Measurements from ENCODE around the gene RHBDL2. TPM values are rescaled to one million over a fixed set of nuclear protein-coding genes. Genes with fewer than 3 reads are reported as not detected.
A peak's percentile ranks its signal among the peaks of the same experiment; 100 is the strongest.
"Not testable (repeated sequence)": the region's sequence is repeated elsewhere in the genome, so short reads cannot be mapped to it uniquely, and the experiment has no call there.

Gene RHBDL2, protein sequence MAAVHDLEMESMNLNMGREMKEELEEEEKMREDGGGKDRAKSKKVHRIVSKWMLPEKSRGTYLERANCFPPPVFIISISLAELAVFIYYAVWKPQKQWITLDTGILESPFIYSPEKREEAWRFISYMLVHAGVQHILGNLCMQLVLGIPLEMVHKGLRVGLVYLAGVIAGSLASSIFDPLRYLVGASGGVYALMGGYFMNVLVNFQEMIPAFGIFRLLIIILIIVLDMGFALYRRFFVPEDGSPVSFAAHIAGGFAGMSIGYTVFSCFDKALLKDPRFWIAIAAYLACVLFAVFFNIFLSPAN
- total RNA-seq (2021; fragmentation: NEBNext Ultra II Directional; extraction: Animal tissue kit (Norgen Biotek cat#: 25700)): 1 to 10 TPM in 2 of 6 experiments, under 1 TPM in 4; 0.11 to 1.2 (median 0.51) TPM
- long read RNA-seq, partial matches to known transcripts: 2 of 4 reads
- long read RNA-seq, other reads (novel, unspliced or antisense): 2 of 4 reads

DNA sequence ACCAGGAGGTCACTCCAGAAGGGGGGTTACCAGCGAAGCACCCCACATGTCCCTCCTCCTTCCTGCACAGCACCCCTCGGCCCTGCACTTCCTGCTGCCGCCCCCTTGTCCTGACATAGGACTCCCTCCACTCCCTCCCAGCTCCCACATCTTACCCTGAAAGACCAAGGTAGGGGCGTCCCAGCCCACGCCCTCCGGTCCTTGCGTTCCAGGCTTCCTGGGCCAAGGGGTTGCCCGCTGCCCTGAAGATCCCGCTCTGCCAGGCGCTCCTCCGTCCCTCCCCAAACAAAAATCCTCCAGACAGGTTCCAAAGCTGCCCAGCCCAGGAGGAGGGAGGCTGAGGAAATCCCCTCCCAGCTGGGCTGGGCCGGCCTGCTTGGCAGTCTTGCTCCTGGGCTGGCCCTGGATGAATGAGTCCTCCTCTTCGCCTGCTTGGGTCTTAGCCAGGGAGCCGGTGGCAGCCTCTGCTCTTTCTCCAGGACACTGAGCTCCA is at the start of gene RHBDL2:
Gene RHBDL2, minus strand, starts transcription at position 304 of the 493 bp plus-strand sequence. CDS start 22,618 bp downstream, outside the sequence.
- Mint-ChIP-seq H3K4me1 (ENCODE audit: low read depth) (peaks cover 15% of the 10 kb centered on the region), H3K27ac (peak within 1 kb of the TSS; percentile 25; the same call in 1 of the 2 replicates), H3K36me3 (ENCODE audit: low read depth) (no peaks in the 10 kb centered on the region), H3K27me3 (ENCODE audit: insufficient read depth) (peaks cover 4% of the 10 kb centered on the region), H3K9me3 (no peaks in the 10 kb centered on the region), H3K4me3 (peak within 1 kb of the TSS; percentile 91)
- TF ChIP-seq, protein P1, sequence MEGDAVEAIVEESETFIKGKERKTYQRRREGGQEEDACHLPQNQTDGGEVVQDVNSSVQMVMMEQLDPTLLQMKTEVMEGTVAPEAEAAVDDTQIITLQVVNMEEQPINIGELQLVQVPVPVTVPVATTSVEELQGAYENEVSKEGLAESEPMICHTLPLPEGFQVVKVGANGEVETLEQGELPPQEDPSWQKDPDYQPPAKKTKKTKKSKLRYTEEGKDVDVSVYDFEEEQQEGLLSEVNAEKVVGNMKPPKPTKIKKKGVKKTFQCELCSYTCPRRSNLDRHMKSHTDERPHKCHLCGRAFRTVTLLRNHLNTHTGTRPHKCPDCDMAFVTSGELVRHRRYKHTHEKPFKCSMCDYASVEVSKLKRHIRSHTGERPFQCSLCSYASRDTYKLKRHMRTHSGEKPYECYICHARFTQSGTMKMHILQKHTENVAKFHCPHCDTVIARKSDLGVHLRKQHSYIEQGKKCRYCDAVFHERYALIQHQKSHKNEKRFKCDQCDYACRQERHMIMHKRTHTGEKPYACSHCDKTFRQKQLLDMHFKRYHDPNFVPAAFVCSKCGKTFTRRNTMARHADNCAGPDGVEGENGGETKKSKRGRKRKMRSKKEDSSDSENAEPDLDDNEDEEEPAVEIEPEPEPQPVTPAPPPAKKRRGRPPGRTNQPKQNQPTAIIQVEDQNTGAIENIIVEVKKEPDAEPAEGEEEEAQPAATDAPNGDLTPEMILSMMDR (IDR thresholded peaks at IDR 0.05): no peak
- peak; percentile 25 for DNase-seq

DNA sequence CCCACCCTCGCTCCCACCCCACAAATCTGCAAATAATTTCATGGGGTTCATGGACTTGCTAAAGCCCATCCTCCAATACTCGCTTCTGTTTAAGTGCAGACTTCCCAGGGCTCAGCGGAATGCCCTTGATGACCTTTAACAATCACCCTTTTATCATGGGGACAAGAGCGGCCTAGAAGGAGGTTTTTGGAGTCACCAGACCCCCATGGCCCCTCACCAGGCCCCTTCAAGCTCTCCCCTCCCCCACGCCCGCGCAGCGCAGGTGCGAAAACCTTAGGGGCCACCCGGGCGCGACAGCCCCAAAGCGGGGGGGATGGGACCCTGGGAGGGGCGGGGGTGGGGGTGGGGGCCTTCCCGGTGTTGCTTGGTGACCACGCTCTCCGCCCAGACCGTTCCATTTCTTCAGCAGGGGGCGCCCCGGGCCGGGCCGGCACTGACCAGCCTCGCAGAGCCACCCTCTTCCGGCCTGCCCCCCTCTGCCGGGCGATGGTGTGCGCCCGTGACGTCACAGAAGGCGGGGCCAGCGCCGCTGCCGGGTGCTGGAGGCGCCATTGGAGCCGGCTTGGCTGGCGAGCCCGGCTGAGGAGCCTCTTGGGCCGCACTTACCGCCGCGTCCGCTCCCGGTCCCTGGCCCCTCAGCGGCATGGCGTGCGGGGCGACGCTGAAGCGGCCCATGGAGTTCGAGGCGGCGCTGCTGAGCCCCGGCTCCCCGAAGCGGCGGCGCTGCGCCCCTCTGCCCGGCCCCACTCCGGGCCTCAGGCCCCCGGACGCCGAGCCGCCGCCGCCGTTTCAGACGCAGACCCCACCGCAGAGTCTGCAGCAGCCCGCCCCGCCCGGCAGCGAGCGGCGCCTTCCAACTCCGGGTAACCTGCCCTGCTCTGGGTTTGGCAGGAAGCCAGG is 49.4 kb upstream of the RHBDL2 start, which contains the start of gene AKIRIN1:
Gene AKIRIN1, plus strand, starts transcription at position 539 of the 900 bp plus-strand sequence. Its CDS starts 105 bp downstream, at position 644.
- no peaks in the 10 kb centered on the region; the same call in 1 of the 2 replicates for H3K27me3 Mint-ChIP-seq (ENCODE audit: insufficient read depth)
- H3K27ac Mint-ChIP-seq: peak within 1 kb of the TSS; percentile 78
- TF ChIP-seq, protein P1 (IDR thresholded peaks at IDR 0.05): peak; percentile 77
- peak within 1 kb of the TSS; percentile 91 for H3K4me3 Mint-ChIP-seq
- peaks cover 26% of the 10 kb centered on the region for H3K36me3 Mint-ChIP-seq (ENCODE audit: low read depth)
- peak; percentile 98 for DNase-seq
- no peaks in the 10 kb centered on the region for H3K9me3 Mint-ChIP-seq
- H3K4me1 Mint-ChIP-seq (ENCODE audit: low read depth): peaks cover 53% of the 10 kb centered on the region

DNA sequence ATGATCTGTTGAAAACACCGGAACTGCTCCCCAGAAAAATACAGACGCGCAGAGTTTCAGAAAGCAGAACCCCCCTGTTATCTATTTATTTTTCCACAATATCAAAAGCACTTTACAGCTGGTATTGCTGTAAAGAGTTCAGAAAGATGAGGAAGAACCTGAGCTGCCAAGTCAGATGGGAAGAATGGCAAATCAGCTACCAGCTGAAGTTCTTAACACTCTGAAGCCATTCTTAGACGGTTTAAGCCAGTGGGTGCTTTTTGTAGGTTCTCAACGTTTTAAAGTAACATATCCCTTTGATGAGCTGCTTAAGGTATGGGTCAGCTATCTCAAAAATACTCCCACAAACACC is 48.7 kb upstream of the RHBDL2 start:
- H3K36me3 Mint-ChIP-seq (ENCODE audit: low read depth): peaks cover 23% of the 10 kb centered on the region
- H3K9me3 Mint-ChIP-seq: no peaks in the 10 kb centered on the region
- peak overlapping the region; percentile 78 for H3K4me3 Mint-ChIP-seq
- peaks cover 56% of the 10 kb centered on the region for H3K4me1 Mint-ChIP-seq (ENCODE audit: low read depth)
- H3K27ac Mint-ChIP-seq: peak overlapping the region; percentile 78
- TF ChIP-seq, protein P1 (IDR thresholded peaks at IDR 0.05): no peak
- no peaks in the 10 kb centered on the region; the same call in 1 of the 2 replicates for H3K27me3 Mint-ChIP-seq (ENCODE audit: insufficient read depth)
- peak; percentile 18 for DNase-seq

DNA sequence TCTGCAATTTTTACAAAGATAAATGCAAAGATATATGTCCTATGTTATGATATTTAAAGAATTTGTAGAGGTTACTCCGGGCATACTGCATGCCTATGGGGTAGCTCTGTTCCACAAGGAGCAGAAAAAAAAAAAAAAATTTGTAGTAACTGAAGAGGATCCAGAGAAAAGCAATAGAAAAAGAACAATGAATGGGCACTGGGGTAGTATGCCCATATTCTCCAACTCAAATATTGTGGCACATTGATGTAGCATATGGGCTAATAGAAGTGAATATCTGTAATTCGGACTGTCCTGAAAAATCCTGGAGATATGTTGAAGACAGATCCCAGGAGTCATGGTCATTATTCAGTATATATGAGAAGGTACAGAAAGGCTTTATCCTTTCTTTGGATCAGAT is 48.3 kb upstream of the RHBDL2 start:
- TF ChIP-seq, protein P1 (IDR thresholded peaks at IDR 0.05): no peak
- H3K27ac Mint-ChIP-seq: peak overlapping the region; percentile 78
- peaks cover 55% of the 10 kb centered on the region for H3K4me1 Mint-ChIP-seq (ENCODE audit: low read depth)
- no peaks in the 10 kb centered on the region; the same call in 1 of the 2 replicates for H3K27me3 Mint-ChIP-seq (ENCODE audit: insufficient read depth)
- H3K36me3 Mint-ChIP-seq (ENCODE audit: low read depth): peaks cover 19% of the 10 kb centered on the region
- peak overlapping the region; percentile 78 for H3K4me3 Mint-ChIP-seq
- H3K9me3 Mint-ChIP-seq: no peaks in the 10 kb centered on the region
- no peak for DNase-seq

DNA sequence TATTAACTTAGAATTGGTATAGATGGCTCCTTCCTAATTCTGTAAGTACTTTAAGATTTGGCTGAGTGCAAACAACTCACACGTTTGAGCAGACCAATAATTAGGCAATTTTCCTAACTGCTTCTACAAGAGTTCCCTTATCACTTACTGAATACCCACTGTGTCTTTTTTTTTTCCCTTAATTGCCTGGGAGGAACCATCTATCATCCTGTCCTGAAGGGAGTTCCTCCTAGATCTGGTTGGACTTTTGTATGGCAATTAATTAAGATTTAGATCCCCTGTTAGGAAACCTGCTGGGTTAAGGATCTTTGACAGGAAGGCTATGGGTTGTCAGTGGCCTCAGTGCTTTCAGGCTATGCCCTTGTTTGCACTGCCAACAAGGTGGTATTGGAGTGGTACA is 37.8 kb upstream of the RHBDL2 start:
- H3K4me3 Mint-ChIP-seq; H3K36me3 Mint-ChIP-seq (ENCODE audit: low read depth); H3K27ac Mint-ChIP-seq; H3K9me3 Mint-ChIP-seq; H3K27me3 Mint-ChIP-seq (ENCODE audit: insufficient read depth); H3K4me1 Mint-ChIP-seq (ENCODE audit: low read depth); DNase-seq: not testable (repeated sequence)

DNA sequence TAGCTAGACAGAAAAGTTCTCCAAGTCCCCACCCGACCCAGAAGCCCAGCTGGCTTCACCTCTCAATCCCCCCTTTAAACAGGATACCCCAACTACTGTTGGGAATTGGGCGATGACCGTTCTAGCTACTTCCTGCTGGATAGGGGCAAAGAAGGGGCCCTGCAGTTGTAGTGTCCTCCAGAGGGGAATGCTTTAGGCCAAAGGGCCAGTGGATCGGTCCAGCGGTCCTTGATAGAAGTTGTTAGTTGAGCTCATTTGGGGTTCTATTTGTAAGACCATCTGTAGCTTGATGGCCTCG is 36.6 kb upstream of the RHBDL2 start:
- not testable (repeated sequence) for H3K9me3 Mint-ChIP-seq; H3K27me3 Mint-ChIP-seq (ENCODE audit: insufficient read depth); H3K4me3 Mint-ChIP-seq; H3K4me1 Mint-ChIP-seq (ENCODE audit: low read depth); DNase-seq; H3K36me3 Mint-ChIP-seq (ENCODE audit: low read depth); H3K27ac Mint-ChIP-seq

DNA sequence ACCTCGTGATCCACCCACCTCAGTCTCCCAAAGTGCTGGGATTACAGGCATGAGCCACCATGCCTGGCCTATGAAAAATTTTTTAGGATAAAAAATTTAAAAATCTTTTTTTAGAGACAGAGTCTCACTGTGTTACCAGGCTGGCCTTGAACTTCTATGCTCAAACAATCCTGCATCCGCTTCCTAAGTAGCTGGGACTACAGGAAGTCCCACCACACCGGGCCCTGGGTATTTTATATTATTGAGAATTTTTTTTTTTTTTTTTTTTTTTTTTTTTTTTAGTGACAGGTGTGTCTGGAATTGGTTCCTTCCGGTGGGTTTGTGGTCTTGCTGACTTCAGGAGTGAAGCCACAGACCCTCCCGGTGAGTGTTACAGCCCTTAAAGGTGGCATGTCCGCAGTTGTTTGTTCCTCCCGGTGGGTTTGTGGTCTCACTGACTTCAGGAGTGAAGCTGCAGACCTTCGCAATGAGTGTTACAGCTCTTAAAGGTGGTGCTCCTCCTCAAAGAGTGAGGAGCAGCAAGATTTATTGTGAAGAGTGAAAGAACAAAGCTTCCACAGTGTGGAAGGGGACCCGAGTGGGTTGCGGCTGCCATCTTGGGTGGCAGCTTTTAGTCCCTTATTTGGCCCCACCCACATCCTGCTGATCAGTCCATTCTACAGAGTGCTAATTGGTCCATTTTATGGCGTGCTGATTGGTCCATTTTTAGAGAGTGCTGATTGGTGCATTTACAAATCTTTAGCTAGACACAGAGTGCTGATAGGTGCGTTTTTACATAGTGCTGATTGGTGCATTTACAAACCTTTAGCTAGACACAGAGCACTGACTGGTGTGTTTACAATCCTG is 36.0 kb upstream of the RHBDL2 start:
- DNase-seq; H3K4me3 Mint-ChIP-seq; H3K27me3 Mint-ChIP-seq (ENCODE audit: insufficient read depth); H3K4me1 Mint-ChIP-seq (ENCODE audit: low read depth); H3K9me3 Mint-ChIP-seq; H3K27ac Mint-ChIP-seq; H3K36me3 Mint-ChIP-seq (ENCODE audit: low read depth): not testable (repeated sequence)

Data from HFFc6 (cell line).